Ovary (tissue), 3 donors: Measurements from ENCODE around the gene MELK.
A peak's percentile ranks its signal among the peaks of the same experiment; 100 is the strongest.

Experiments used
- CTCF ChIP-seq, 3 donors: fragments of 450-650 bp in 2 of 3; fragments of 200-600 bp in 1 of 3; IDR thresholded peaks; one replicate each; pipeline versions ENCODE4 v1.5.1 to v1.8.0; 2016 to 2022; ENCODE audit warnings: antibody characterized with exemption in 3 of 3, mild to moderate bottlenecking in 1 of 3
- EP300 ChIP-seq: sonication (generic); formaldehyde crosslinking; IDR thresholded peaks from one replicate; pipeline ENCODE4 v1.6.1; 2017; ENCODE audit warnings: antibody characterized with exemption
- POLR2A ChIP-seq: fragments of 450-650 bp; IDR thresholded peaks from one replicate; pipeline ENCODE4 v1.6.1; 2017; ENCODE audit warnings: antibody characterized with exemption, mild to moderate bottlenecking, moderate library complexity
- donor health status: DM: no; HTN: no; CAD: no.

DNA sequence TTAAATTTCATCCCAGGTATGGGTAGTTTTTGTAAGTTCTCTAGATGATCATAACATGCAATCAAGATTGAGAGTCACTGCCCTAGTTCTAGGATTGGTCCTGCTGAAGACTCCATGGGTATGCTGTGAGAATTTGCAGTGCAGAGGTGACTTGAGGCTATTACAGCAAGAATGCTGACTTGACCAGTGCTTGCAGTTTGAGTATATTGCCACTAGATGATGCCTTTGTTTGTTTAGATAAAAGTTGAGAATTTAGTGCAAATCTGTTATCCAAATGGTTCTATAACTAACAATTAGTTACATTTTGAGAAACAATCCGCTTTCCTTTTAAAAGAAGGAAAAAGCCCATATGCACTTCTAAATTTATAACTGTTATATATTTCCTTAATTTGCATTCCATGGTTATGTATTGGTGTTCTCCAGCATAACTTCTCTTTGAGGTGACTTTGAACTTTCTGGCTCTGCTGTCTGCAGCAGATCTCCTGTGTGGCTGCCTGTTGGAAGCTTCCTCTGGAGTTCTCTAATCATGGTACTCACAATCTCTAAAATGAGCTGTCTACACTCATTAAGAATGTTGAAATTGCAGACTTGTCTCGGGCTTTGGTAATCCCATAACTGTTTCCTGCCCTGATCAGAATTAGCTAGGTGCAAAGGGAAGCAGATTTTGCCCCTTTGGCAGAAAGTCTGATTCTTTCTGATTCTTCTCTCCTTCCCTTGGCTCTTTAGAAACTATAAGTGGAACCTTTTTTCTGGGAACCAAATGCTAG, 24.9 kb downstream of the MELK start:
- TF ChIP-seq CTCF (IDR thresholded peaks at IDR 0.05) (peak in 2 of 3 donors; percentile 37 to 52), POLR2A (no peak), EP300 (no peak)
